GM19455 (cell line): ENCODE results near the gene HDGFL1.

ENCODE experiments used
- ATAC-seq: cut with Tn5 transposase; IDR thresholded peaks from one replicate; pipeline ENCODE4 v1.9.1; 2021; ENCODE audit not compliant: unreplicated experiment

HDGFL1 gene

GRCh38 chr6:22569281-22570184, at the start of gene HDGFL1:
Gene HDGFL1 (plus strand): TSS chr6:22569566. CDS start chr6:22569576, 10 bp downstream.
- no peak for ATAC-seq

GRCh38 chr6:22521035-22521434, 48.3 kb upstream of the HDGFL1 start:
- ATAC-seq: no peak

GRCh38 chr6:22526736-22527135, 42.6 kb upstream of the HDGFL1 start:
- ATAC-seq: no peak

- no peak for ATAC-seq
These were observed 39.5 kb upstream of the HDGFL1 start for GRCh38 chr6:22529866-22530265.

GRCh38 chr6:22530506-22530905, 38.9 kb upstream of the HDGFL1 start:
- no peak for ATAC-seq

- no peak for ATAC-seq
These were observed 33.2 kb upstream of the HDGFL1 start for GRCh38 chr6:22536122-22536521.

GRCh38 chr6:22544476-22544875, 24.9 kb upstream of the HDGFL1 start:
- no peak for ATAC-seq

GRCh38 chr6:22545051-22545450, 24.3 kb upstream of the HDGFL1 start:
- no peak for ATAC-seq

GRCh38 chr6:22546236-22546635, 23.1 kb upstream of the HDGFL1 start:
- ATAC-seq: no peak

GRCh38 chr6:22550971-22551670, 18.2 kb upstream of the HDGFL1 start:
- ATAC-seq: no peak

- ATAC-seq: no peak
These were observed 13.1 kb upstream of the HDGFL1 start for GRCh38 chr6:22556266-22556665.

GRCh38 chr6:22557007-22557406, 12.4 kb upstream of the HDGFL1 start:
- no peak for ATAC-seq

GRCh38 chr6:22558288-22558882, 11.0 kb upstream of the HDGFL1 start:
- no peak for ATAC-seq

- no peak for ATAC-seq
These were observed 512 bp upstream of the HDGFL1 start for GRCh38 chr6:22568854-22569253.

GRCh38 chr6:22570185-22570551, 802 bp downstream of the HDGFL1 start:
- ATAC-seq: no peak

- ATAC-seq: no peak
These were observed 5.8 kb downstream of the HDGFL1 start for GRCh38 chr6:22575190-22575589.

- ATAC-seq: no peak
These were observed 10.1 kb downstream of the HDGFL1 start for GRCh38 chr6:22579439-22579838.

GRCh38 chr6:22580337-22580736, 11.0 kb downstream of the HDGFL1 start:
- ATAC-seq: no peak

GRCh38 chr6:22582417-22583205, 13.2 kb downstream of the HDGFL1 start:
- no peak for ATAC-seq

GRCh38 chr6:22583230-22583629, 13.9 kb downstream of the HDGFL1 start:
- no peak for ATAC-seq

- no peak for ATAC-seq
These were observed 14.6 kb downstream of the HDGFL1 start for GRCh38 chr6:22583927-22584326.
